Esophagus squamous epithelium (tissue), 4 donors: ENCODE data around the gene HECW1.

Experiments
- CTCF ChIP-seq, 6 experiments: fragments of 450-650 bp in 4 of 6; fragments of 200-600 bp in 2 of 6; sonication (generic) in 2 of 6; IDR thresholded peaks; one replicate each; pipeline ENCODE4 v1.5.1; 2016 to 2019; ENCODE audit warnings: antibody characterized with exemption in 6 of 6, mild to moderate bottlenecking in 4 of 6, moderate library complexity in 4 of 6
- POLR2A ChIP-seq, 4 donors: fragments of 450-650 bp; IDR thresholded peaks; one replicate each; pipeline ENCODE4 v1.6.1; 2017; ENCODE audit warnings: antibody characterized with exemption in 4 of 4, mild to moderate bottlenecking in 4 of 4, moderate library complexity in 3 of 4

GRCh38 chr7:43351683-43352082 lies 239.2 kb downstream of the HECW1 start:
- TF ChIP-seq CTCF (IDR thresholded peaks at IDR 0.05) (no peak), POLR2A (IDR thresholded peaks at IDR 0.05) (no peak)
